HG03159 (cell line): ENCODE data around the gene SETD7.

Experiments used
- ATAC-seq: cut with Tn5 transposase; IDR thresholded peaks from one replicate; pipeline ENCODE4 v1.9.1; 2021; ENCODE audit warnings: mild to moderate bottlenecking, moderate library complexity; ENCODE audit not compliant: unreplicated experiment

SETD7 gene

DNA sequence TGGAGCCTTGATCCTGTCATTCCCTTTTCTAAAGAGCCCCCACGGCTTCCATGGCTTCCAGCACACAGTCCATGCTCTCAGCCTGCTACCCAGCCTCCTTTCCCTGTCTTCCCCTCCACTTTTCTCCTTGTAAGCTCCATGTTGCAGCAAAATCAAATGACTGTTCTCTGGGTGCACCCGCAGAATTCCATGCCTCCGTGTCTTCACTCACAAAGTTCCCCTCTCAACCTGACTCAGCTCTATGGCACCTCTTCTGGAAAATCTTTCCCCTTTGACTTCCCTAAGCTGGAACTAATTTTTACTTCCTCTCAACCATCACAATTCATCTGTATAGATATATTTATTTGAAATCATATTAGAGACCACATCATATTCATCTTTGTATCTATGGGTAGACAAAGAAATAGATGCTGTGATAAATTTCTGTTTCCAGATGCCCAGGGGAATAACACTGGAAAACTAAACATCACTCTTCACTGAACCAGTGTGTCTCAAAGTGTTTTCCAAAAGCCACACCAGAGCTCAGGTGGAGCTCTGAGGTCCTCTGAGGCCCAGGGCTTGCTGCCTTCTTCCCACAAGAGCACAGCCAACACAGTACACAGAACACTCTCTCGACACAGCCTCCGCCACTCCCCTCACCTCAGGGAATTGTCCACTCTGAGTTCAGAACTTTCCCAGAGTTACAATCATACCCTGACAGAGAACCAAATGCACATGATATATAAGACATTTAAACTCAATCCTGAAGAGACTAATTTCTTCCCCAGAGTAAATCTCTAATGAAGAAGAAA is 3.3 kb downstream of the SETD7 start:
- no peak for ATAC-seq

DNA sequence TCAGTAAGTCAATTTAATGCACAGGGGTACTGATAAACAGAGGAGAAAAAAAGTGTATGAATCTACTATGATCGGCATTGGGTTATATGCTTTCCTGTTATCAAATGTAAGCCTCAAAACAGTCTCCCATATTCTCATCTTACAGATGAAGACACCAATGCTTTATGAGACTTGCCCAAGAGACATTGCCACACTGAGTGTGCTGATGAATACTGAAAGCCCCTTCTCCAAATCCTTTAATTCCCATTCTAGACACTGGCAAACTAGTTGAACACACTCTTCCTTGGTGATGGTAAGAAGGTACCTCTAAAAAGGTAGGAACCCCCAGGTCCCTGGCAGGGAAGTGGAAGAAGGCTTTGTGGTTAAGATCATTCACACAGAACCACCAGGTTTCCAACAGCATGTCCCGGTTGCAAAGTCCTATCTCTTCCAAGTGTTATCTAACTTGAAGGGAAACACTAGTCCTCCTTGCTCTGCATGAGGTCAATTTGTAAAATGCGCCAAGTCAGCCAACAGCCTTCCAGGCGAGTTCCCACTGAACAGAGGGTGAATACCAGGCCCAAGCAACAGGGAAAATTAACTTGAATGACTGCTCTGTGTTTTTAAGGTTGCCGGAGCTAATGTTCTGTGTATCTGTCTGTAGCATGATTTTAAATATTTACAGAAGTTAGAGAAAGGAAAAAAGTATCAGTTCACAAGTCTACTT is 5.1 kb downstream of the SETD7 start:
- ATAC-seq = no peak

DNA sequence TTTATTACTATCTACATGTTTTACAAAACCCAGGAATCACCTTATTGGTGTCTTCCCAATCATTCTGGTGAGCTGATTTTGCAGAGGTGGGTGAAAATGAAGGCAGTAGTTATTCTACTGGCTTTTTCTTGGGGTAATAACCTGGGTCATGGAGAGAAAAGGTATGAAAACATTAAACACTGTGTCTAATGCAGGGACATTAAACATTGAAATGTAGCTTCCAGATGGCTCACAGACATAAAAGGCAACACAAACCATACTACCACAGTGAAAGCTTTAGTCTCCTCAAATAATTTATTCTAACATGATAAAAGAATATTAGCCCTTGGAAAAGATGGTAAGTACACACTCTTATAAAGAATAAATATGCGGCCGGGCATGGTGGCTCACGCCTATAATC is 8.0 kb downstream of the SETD7 start:
- no peak for ATAC-seq

DNA sequence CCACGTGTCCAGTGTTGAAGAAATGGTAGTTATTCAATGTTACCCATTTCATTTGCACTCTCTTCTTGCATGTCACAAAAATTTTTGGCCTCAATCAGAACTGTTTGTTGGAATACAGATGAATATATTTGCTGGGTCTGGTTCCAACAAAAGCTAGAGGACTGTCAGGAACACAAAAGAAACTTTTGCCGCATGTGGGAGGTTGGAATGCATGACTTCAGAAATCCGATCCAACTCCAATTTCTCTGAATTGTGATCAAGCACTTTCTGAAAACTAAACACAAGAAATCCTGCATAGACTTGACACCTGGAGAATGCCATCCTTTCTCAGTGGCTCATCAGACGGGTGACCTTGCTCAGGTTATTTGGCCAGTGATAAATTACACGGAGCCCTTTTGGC is 15.4 kb downstream of the SETD7 start:
- ATAC-seq = no peak

DNA sequence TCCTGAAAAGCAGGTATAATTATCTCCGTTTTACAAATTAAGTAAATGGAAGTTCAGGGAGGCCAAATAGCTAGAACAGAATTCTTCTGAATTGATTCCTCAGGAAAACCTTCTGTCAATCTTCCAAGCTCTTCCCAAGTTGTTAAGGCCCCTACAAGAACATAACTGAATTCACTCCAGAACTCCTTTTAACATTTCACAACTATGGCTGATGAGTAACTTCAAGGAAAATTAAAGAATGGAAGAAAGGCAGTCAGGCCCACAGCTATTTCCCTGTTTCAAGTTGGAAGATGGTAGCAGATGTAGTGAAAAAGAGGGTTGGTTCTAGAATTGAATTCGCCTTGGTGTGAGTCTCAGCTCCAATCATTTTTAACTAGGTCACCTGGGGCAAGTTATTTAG is 15.9 kb downstream of the SETD7 start:
- ATAC-seq = no peak

DNA sequence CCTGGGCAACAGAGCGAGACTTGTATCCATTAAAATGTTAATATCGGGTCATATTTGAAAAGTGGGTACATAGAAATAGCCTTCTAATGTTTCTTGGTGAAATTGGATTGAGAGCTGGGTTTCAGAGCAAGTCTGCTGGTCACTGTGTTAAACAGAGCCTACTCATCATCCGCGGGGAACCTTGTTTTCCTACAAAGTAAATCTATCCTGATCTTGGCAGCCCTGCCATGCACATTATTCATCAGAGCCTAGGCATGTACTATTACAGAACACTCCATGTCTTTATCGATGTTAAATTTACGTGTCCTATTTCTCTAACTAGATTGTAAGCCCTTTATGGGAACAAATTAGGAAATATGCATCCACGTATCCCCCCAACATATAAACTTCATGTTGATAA is 18.7 kb downstream of the SETD7 start:
- no peak for ATAC-seq

DNA sequence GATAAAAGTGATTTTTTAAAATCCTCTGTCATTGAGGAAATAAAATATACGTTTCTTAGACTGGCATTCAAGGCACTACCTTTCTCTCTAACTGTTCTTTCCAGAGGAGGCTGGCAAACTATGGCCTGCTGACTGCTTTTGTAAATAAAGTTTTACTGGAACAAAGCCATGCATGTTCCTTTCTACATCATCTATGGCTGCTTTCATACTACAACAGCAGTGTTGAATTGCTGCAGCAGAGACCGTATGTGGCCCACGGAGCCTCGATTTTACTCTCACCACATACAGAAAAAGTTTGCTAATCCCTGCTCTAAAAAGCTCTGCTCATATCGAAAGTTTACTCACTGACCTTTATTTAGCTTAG is 20.2 kb downstream of the SETD7 start:
- no peak for ATAC-seq

DNA sequence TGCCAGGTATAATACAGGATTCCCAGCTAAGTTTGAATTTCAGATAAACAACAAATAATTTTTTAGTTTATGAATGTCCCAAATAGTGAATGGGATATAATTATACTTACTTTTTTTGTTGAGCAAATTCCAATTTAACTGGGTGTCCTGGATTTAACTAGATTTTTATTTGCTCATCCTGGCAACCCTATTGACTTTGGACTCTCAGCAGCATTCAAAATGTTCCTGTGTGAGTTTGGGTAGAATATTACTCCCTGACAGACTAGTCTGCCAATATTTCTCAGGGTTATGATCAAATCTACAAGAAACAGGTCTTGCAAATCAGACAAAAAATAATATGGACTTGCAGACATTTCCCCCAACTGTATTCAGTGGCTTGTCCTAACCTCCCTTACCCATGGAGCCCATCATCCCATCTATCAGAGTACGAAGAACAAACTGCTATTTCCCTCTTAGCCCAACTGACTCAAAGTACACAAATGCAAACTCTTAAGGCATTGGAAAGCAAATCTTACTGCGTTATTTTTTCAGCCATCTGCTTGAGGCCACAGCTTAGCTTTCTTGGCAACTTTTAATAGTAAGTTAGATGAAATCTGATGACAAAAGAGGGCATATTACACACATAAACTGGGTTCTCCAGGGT is 20.7 kb downstream of the SETD7 start:
- no peak for ATAC-seq

DNA sequence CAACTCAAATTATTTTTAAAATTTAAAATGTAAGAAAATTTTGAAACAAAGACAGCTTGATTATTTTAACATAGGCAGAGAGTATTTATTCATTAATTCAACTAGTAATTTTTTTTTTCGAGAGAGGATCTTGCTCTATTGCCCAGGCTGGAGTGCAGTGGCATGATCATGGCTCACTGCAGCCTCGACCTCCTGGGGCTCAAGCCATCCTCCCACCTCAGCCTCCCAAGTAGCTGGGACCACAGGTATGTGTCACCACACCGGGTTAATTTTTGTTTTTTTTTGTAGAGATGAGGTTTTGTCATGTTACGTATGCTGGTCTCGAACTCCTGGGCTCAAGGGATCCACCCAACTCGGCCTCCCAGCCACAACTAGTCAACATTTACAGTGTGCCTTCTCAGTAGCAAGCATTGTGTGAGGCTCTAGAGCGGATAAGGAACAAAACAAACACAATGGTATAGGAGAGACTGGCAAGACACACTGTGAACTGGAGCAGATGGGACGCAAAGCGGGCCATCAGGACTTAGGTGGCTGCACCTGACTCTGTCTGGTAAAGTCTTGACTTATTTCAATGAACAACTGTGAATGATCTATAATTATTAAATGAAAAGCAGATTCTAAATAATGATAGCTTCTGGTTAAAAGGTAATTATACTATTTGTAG is 21.6 kb downstream of the SETD7 start:
- no peak for ATAC-seq

DNA sequence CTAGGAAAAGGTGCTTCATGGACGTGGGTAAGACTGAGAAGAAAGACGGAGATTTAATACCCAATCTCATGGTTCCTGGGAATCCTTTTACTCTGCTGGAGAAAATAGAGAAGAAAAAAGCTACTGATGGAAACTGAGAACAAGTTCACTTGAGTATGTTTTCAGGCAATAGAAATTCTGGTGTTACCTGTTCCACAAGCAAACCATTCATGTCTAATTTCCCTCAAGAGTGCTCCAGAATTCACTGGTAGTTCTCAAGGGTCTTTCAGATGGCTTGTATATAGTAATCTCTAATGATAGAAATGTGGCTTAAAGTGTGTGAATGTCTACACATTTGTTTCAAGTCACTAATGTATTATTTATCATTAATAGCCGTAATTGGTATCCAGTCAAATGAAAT is 22.5 kb downstream of the SETD7 start:
- ATAC-seq = no peak

DNA sequence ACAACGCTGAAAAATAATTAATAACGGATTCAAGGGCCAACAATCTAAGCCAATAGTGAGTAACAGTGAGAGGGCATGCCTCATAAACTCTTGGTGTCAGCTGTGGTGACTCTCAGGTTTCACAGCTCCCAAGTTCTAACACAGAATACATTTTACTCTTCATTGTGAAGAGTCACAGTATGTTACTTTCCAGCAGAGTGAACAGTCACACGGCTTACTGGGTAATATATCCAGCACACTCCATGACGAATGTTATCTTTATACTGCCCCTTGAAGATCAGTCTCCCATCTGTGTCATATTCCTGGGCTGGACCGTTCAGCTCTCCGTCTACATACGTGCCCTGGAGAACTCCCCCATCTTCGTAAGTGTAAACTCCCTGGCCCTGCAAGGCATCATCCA is 23.1 kb downstream of the SETD7 start:
- ATAC-seq = no peak

DNA sequence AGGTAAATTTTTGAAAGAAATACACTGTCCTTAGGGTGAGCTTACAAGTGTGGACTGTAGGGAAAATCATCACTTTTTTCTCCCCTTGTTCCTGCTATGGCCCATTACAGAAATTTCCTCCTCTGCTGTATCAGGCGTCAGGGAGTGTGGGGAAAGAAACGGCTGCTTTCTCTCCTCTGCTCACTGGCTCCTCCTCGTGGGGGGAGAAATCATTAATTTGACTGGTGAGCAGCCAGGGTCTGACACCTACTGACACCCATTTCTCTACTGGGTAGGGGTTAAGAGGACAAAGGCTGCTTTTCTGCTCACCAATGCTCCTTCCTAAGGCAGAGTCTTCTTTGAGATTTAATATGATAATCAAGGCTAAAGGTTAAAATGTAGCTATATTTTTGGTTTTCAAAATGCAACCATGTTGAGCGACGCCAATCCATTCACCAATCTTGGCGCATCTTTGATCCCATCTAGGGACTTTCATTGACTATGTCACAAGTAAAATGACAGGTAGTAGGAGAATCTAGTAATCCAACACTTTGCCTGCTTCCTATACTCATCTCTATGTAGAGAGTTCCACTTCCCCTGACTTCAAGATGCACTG is 25.1 kb downstream of the SETD7 start:
- ATAC-seq = peak; percentile 43

DNA sequence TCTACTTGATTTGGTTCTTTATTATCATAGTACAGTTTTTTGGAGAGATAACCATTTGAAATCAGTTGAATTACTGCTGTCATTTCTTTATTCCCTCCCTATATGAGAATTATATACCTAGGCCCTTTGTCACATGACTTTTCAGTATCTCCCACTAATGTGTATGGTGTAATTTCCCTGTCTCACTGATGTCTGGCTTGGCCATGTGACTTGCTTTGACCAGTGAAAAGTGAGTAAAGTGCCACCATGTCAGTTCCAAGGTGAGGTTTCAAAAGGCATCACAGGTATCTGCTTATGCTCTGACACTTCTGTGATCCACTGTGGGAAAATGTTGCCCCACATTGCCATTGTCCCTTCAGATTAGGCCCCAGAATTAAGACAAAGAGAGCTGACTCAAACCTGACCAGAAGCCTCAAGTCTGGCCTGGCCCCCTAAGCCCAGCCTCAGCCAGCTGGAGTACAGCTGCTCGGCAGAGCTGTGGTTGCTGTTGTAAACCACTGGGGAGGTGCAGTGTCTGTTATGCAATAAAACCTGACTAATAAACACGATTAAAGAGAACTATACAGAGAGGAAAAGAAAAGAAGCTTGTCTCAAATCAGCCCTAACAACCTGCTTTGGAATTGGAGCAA is 27.5 kb downstream of the SETD7 start:
- peak; percentile 78 for ATAC-seq

DNA sequence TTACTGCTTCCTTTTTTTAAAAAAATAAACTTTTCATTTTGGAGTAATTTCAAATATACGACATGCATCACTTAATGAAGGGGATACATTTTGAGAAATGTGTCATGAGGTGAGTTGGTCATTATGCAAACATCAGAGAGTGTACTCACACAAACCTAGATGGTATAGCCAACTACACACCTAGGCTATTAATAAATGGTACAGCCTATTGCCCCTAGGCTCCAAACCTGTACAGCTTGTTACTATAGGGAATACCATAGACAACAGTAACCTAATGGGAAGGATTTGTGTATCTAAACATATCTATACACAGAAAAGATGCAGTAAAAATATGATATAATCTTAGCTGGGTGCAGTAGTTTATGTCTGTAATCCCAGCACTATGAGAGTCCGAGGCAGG is 29.1 kb downstream of the SETD7 start:
- ATAC-seq = no peak

DNA sequence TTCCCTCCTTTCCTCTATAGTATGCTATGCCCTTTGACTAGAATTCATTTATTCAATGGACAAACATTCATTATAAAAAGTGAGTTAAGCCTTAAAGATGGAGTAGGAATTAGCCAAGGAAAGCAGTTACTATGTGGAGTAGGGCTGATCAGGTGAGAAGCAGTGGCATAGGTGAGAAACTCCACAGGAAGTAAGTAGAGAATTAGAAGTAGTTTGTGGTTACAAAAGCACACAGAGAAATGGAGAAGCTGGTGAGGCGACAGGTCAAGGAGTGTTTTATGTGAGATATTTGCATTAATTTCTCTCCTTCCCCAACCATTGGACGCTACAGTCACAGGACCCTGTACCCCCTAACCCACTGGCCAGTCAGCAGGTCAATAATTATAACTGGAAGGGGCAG is 30.6 kb downstream of the SETD7 start:
- ATAC-seq = no peak

DNA sequence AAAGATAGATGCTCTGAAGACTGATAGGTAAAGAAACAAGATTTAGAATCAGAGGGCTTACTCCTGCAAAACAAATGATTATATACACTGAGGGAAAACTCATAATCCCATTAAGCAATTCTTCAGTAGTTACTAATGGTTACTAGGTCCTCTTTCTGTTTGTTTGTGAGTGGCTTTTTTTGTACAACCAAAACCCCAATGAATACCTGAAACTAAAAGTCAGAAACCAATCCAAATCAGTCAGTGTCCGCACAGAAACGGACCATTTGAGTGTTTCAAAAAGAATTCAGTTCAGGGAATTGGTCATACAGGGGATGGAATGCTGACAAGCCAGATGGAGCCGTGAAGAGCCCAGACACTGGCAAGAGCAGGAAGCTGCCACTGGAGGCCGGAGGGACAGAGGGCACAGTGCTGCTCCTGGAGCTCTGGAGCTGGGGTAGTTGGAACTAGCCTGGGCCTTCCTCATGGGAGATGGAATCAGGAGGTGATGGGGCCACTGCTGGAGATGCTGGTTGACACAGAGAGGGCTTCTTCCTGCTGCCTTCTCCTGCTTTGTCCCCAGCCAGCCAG is 31.9 kb downstream of the SETD7 start:
- ATAC-seq = no peak

DNA sequence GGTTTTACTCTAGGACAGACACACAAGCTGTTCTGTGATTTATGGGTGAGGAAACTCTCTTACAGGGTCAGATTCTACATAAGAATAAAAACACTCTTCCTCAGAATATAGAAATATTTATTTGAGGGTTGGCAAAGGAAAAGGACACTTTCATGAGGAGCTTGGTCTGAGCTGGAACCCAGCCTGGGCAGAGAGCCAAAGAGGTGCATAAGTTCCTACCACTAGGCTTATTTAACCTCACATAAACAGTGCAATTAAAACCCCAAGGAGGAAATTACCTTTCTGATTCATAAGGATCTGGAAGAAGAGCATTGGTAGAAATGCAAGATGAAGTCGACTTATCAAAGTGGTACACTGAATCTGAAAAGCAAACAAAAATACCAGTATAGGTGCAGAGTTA is 32.9 kb downstream of the SETD7 start:
- no peak for ATAC-seq

DNA sequence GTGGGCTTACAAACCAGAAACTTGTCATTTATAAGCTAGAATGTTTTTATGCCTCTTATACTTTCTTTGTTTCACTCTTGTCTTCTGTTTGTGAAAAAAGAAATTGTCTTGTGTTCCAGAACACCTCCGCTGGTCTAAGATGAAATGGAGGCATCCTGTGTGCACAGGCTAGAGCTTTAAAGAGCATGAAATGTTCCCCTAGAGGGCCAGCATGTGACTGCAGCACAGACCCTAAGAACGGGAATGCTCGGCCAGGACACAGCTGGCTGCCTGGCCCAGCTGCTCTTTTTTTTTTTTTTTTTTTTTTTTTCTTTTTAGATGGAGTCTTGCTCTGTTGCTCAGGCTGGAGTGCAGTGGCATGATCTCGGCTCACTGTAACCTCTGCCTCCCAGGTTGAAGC is 33.6 kb downstream of the SETD7 start:
- peak; percentile 31 for ATAC-seq

DNA sequence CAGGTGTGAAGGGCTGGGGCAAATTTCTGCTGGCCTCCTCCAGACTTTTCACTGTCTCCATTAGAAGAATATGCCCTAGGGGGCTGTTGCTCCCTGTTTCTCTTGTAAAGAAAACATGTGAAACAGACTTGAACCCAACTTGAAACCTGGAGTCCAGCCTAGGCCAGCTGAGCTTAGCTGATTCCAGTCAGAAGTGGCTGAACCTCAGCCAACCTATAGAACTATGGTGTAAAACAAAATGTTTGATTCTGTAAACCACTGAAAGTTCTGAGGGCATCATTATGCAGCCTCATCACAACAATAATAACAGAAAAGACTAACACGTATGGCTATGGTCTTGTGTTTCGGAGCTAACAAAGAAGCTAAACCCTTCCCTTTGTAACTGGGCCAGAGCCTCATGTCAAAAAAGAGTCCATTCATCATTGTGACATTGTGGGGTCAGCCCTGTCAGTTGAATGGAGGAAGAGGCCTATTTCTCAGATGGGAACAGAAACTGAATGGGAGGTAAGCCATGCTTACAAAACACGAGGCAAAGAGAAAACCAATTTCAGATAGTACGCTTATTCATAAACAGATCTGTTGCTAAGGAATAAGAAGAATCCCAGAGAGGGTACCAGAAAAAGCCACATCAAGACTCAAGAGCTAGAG is 34.1 kb downstream of the SETD7 start:
- peak; percentile 38 for ATAC-seq

DNA sequence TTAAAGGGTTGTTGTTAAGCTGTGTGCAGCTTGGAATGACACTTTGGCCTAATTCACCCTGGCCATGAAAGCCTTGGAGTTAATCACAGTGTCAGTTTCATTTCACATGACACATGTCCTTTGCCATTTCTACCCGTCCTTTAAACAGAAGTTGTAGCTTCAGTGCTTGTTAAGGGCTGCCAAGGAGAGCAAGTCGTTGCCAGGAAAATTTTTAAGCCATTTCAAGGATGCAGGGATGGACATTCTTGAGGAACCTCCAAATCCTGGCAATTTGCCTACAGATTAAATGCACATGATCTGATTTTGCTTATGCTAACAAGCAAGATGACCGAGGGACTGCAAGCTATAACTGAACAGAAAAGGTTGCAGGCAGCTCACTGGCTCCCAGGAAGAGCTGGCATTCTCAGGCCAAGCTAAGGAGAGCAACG is 40.5 kb downstream of the SETD7 start:
- ATAC-seq = no peak
